B cell (primary cell): ENCODE results near the gene STAT4. TPM values are rescaled to one million over a fixed set of nuclear protein-coding genes. Genes with fewer than 3 reads are reported as not detected.

Experiments used
- ATAC-seq: fragments of 200-7000 bp; cut with Tn5 transposase; one replicate; pipeline ENCODE4 v1.10.0; 2021; ENCODE audit warnings: low read depth, mild to moderate bottlenecking, moderate number of reproducible peaks, moderate library complexity
- CTCF ChIA-PET: fragments of 350-600 bp; sonication (Branson Sonifier 250); formaldehyde crosslinking; loops from one replicate; lab custom pipeline; 2021; ENCODE audit warnings: antibody characterized with exemption, inconsistent platforms; lab: Charles Lee
- POLR2A ChIA-PET: fragments of 350-600 bp; sonication (Branson Sonifier 250); formaldehyde crosslinking; loops from one replicate; lab custom pipeline; 2021; ENCODE audit warnings: antibody characterized with exemption; lab: Charles Lee
- DNase-seq: peaks from one replicate; pipeline ENCODE4 v3.0.0; 2013
- H2AFZ ChIP-seq: 2 replicates; pipeline ENCODE4 v1.6.1; 2012; ENCODE audit warnings: mild to moderate bottlenecking, low read depth, low read length; ENCODE audit not compliant: insufficient read depth, poor library complexity, severe bottlenecking
- H3K27ac ChIP-seq, 2 donors: 1 replicate in 1 of 2; 2 replicates in 1 of 2; pipeline ENCODE4 v1.5.1; 2012 to 2013; ENCODE audit warnings: low read length in 2 of 2, mild to moderate bottlenecking in 2 of 2, moderate library complexity in 1 of 2
- H3K27me3 ChIP-seq, 4 experiments: fragments of 200-600 bp in 1 of 4; sonication (generic) in 1 of 4; replicated peaks in 1 of 4; 1 replicate in 2 of 4; 2 replicates in 2 of 4; pipeline versions ENCODE4 v1.6.1 to v1.7.0; 2013 to 2016; ENCODE audit warnings: low read length in 3 of 4, mild to moderate bottlenecking in 2 of 4, mixed read lengths in 1 of 4, moderate library complexity in 1 of 4; ENCODE audit not compliant: insufficient read depth in 4 of 4, control insufficient read depth in 3 of 4; ENCODE audit errors: control extremely low read depth in 1 of 4
- H3K36me3 ChIP-seq, 2 experiments: replicated peaks in 1 of 2; 1 replicate in 1 of 2; 2 replicates in 1 of 2; pipeline versions ENCODE4 v1.6.1 to v1.7.1; 2013; ENCODE audit warnings: low read length in 1 of 2; ENCODE audit not compliant: insufficient read depth in 2 of 2, control insufficient read depth in 1 of 2; ENCODE audit errors: control extremely low read depth in 1 of 2, extremely low read depth in 1 of 2
- H3K4me1 ChIP-seq, 2 donors: fragments of 200-600 bp in 1 of 2; sonication (generic) in 1 of 2; 1 replicate in 1 of 2; 2 replicates in 1 of 2; pipeline versions ENCODE4 v1.5.1 to v1.6.1; 2013 to 2017; ENCODE audit warnings: low read length in 2 of 2; ENCODE audit not compliant: control insufficient read depth in 2 of 2, insufficient read depth in 2 of 2
- H3K4me2 ChIP-seq: replicated peaks from 2 replicates; pipeline ENCODE3; 2012; ENCODE audit warnings: mild to moderate bottlenecking, low read depth, low read length; ENCODE audit not compliant: poor library complexity, severe bottlenecking
- H3K4me3 ChIP-seq, 5 experiments: fragments of 200-600 bp in 1 of 5; sonication (generic) in 1 of 5; 1 replicate in 3 of 5; 2 replicates in 2 of 5; pipeline versions ENCODE4 v1.5.1 to v1.7.0; 2011 to 2016; ENCODE audit warnings: low read length in 4 of 5, mild to moderate bottlenecking in 4 of 5, low read depth in 2 of 5, control low read depth in 1 of 5, moderate library complexity in 1 of 5; ENCODE audit not compliant: insufficient read depth in 1 of 5; ENCODE audit errors: control extremely low read depth in 1 of 5, extremely low read depth in 1 of 5
- H3K79me2 ChIP-seq: fragments of 200-600 bp; sonication (generic); one replicate; pipeline ENCODE4 v1.6.0; 2016; ENCODE audit warnings: low read length; ENCODE audit not compliant: control insufficient read depth, insufficient read depth
- H3K9ac ChIP-seq: fragments of 200-600 bp; sonication (generic); 2 replicates; pipeline ENCODE4 v1.6.1; 2017; ENCODE audit warnings: mild to moderate bottlenecking, low read length, moderate library complexity
- H3K9me3 ChIP-seq, 3 donors: one replicate each; pipeline versions ENCODE4 v1.6.1 to v1.7.1; 2013; ENCODE audit warnings: low read length in 2 of 3; ENCODE audit not compliant: control insufficient read depth in 2 of 3, insufficient read depth in 1 of 3; ENCODE audit errors: control extremely low read depth in 1 of 3
- H4K20me1 ChIP-seq: 2 replicates; pipeline ENCODE4 v1.6.0; 2012; ENCODE audit warnings: mild to moderate bottlenecking, low read length; ENCODE audit not compliant: insufficient read depth, control insufficient read depth, poor library complexity, severe bottlenecking
- H3K27ac Mint-ChIP-seq: one replicate; pipeline ENCODE4 v1.8.0; 2021; ENCODE audit warnings: mixed read lengths
- H3K27me3 Mint-ChIP-seq: one replicate; pipeline ENCODE4 v1.8.0; 2021; ENCODE audit warnings: mixed read lengths
- H3K4me1 Mint-ChIP-seq: one replicate; pipeline ENCODE4 v1.8.0; 2021; ENCODE audit warnings: mixed read lengths
- H3K4me3 Mint-ChIP-seq: one replicate; pipeline ENCODE4 v1.8.0; 2021; ENCODE audit warnings: mixed read lengths
- H3K9me3 Mint-ChIP-seq: one replicate; pipeline ENCODE4 v1.8.0; 2022; ENCODE audit warnings: mixed read lengths; ENCODE audit not compliant: insufficient read depth
- EZH2 ChIP-seq: IDR thresholded peaks from 2 replicates; pipeline ENCODE4 v1.6.1; 2012; ENCODE audit warnings: borderline replicate concordance, low read depth, mild to moderate bottlenecking, moderate library complexity, low read length; ENCODE audit not compliant: insufficient read depth, poor library complexity, severe bottlenecking
- WGBS: methylation state at CpG from one replicate; pipeline ENCODE4 v1.1.5; 2013; ENCODE audit warnings: missing lambda C conversion rate; ENCODE audit not compliant: insufficient coverage; 5-methylcytosine and 5-hydroxymethylcytosine counted together
- intact Hi-C: fragments of 100-400 bp; cut with micrococcal nuclease; formaldehyde crosslinking; loops from one replicate; pipeline ENCODE4 v1.10.0; 2022
- polyA plus RNA-seq: library from polyadenylated mRNA; depleted of rRNA; stranded (reverse); fragments of >200 nt; gene quantifications from 2 replicates; pipeline ENCODE4 v1.2.3, GENCODE V29; 2012
- total RNA-seq, 2 donors: library from RNA; stranded (reverse); fragments of 120-200 nt in 1 of 2; gene quantifications; 1 replicate in 1 of 2; 2 replicates in 1 of 2; pipeline versions ENCODE4 v1.2.3 to v1.2.4, GENCODE V29; 2013 to 2022
- TF ChIP-seq, protein P1 (sequence below): fragments of 200-600 bp; IDR thresholded peaks from one replicate; pipeline ENCODE4 v1.8.0; 2022; ENCODE audit warnings: antibody characterized with exemption, mild to moderate bottlenecking

STAT4 gene
- total and polyA plus RNA-seq, 2 donors (not counting 1 experiment from before 2014, with no cell fraction given) = 2.0 to 62.1 TPM

DNA sequence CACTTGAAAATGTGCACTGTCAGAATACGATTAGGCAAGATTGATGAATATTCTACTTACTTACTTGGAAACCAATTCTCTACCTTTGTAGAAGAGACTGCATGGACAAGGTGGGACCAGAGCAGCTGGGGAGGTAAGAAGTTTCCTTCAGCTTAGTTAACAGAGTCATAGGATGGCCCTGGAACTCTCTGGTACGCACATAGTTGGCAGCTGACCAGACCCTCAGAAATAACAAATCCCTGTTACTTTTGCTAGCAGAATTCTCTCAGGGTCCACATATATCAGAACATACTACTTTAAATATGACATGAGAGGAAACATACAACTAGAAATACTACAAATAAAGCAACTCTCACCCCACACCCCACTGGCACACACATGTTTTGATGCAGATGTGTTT is 112.1 kb downstream of the STAT4 start:
- H3K4me3 Mint-ChIP-seq = no peak overlapping the region
- Histone ChIP-seq H3K27me3 (no peaks in the 10 kb centered on the region), H3K9ac (no peak overlapping the region), H3K27ac (no peak overlapping the region), H3K4me2 (no peak overlapping the region), H3K4me1 (no peaks in the 10 kb centered on the region), H3K4me3 (no peak overlapping the region), H2AFZ (no peak overlapping the region), H3K36me3 (no peaks in the 10 kb centered on the region), H3K9me3 (peaks cover 0 to 1% (median 0%) of the 10 kb centered on the region in 3 donors), H4K20me1 (no peaks in the 10 kb centered on the region), H3K79me2 (no peaks in the 10 kb centered on the region)
- ATAC-seq (no peak), DNase-seq (no peak)
- no peaks in the 10 kb centered on the region for H3K4me1 Mint-ChIP-seq
- no peak overlapping the region for H3K27ac Mint-ChIP-seq
- no peaks in the 10 kb centered on the region for H3K9me3 Mint-ChIP-seq
- TF ChIP-seq, protein P1, sequence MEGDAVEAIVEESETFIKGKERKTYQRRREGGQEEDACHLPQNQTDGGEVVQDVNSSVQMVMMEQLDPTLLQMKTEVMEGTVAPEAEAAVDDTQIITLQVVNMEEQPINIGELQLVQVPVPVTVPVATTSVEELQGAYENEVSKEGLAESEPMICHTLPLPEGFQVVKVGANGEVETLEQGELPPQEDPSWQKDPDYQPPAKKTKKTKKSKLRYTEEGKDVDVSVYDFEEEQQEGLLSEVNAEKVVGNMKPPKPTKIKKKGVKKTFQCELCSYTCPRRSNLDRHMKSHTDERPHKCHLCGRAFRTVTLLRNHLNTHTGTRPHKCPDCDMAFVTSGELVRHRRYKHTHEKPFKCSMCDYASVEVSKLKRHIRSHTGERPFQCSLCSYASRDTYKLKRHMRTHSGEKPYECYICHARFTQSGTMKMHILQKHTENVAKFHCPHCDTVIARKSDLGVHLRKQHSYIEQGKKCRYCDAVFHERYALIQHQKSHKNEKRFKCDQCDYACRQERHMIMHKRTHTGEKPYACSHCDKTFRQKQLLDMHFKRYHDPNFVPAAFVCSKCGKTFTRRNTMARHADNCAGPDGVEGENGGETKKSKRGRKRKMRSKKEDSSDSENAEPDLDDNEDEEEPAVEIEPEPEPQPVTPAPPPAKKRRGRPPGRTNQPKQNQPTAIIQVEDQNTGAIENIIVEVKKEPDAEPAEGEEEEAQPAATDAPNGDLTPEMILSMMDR = no peak
- no peak for TF ChIP-seq EZH2
- no CpG with 5 or more reads among the region's 2 CpGs for WGBS
- intact Hi-C loops = no loop called here
- H3K27me3 Mint-ChIP-seq = peaks cover 14% of the 10 kb centered on the region
- ChIA-PET CTCF (interaction anchor here (1.3 to 3.4 kb wide), 3 partner anchors 8 to 13 kb away, joined by 3 to 14 read pairs (median 3); no protein-coding TSS in a partner anchor), POLR2A (no interaction called here)

DNA sequence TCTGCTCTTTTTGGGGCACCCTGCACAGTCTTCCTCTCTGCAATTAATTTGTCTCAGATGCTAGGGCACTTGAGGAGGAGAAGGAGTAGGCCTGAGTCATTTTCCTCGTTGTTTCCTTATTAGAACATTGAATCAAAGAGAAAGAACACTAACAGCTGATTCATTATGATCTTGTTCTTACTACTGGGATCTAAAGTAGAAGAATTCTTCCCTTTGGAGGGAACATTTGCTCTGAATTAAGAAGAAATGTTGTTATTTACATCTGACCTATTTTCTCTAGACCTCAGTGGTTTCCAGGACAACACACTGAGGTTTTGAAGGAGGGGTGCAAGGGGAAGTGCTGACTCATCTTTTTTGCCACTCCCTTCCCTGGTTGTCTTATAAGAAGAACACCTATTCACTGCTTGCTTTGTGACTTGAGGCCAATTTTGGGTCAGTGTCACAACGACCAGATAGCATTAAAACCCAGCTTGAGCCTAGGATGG is 112.5 kb downstream of the STAT4 start:
- ATAC-seq = no peak
- no peak overlapping the region for H3K27ac Mint-ChIP-seq
- H3K4me3 ChIP-seq = no peak overlapping the region
- DNase-seq = no peak
- H3K9me3 Mint-ChIP-seq = no peaks in the 10 kb centered on the region
- no peak overlapping the region for H3K9ac ChIP-seq
- POLR2A ChIA-PET = no interaction called here
- intact Hi-C loops = no loop called here
- no peaks in the 10 kb centered on the region for H3K4me1 Mint-ChIP-seq
- CTCF ChIA-PET = interaction anchor here (0.6 to 3.4 kb wide), 4 partner anchors 8 to 719 kb away, joined by 3 to 14 read pairs (median 3); no protein-coding TSS in a partner anchor
- no peaks in the 10 kb centered on the region for H3K36me3 ChIP-seq
- H3K4me3 Mint-ChIP-seq = no peak overlapping the region
- H3K4me1 ChIP-seq = no peaks in the 10 kb centered on the region
- no peak overlapping the region for H3K27ac ChIP-seq
- TF ChIP-seq EZH2 = no peak
- TF ChIP-seq, protein P1 = no peak
- H3K27me3 Mint-ChIP-seq = peaks cover 10% of the 10 kb centered on the region
- no peak overlapping the region for H3K4me2 ChIP-seq
- no peaks in the 10 kb centered on the region for H4K20me1 ChIP-seq
- H3K9me3 ChIP-seq = peaks cover 0 to 1% (median 0%) of the 10 kb centered on the region in 3 donors
- H2AFZ ChIP-seq = no peak overlapping the region
- no peaks in the 10 kb centered on the region for H3K79me2 ChIP-seq
- 29% methylated on average over 1 of the region's 2 CpGs for WGBS
- no peaks in the 10 kb centered on the region for H3K27me3 ChIP-seq
